Right lobe of liver (tissue), 6 donors: Measurements from ENCODE around the gene ASIC2. TPM values are rescaled to one million over a fixed set of nuclear protein-coding genes. Genes with fewer than 3 reads are reported as not detected.

Source experiments
- ATAC-seq, 4 donors: fragments of 200-7000 bp; cut with Tn5 transposase; one replicate each; pipeline ENCODE4 v1.9.1; 2020; ENCODE audit warnings: mild to moderate bottlenecking in 4 of 4, moderate library complexity in 4 of 4
- DNase-seq, 3 donors: peaks; one replicate each; pipeline ENCODE4 v3.0.0-alpha.2; 2020
- H3K27ac ChIP-seq, 3 donors: fragments of 200-600 bp; one replicate each; pipeline ENCODE4 v1.8.0; 2022
- H3K27me3 ChIP-seq, 2 donors: fragments of 200-600 bp; one replicate each; pipeline ENCODE4 v1.8.0; 2022
- H3K36me3 ChIP-seq, 4 donors: fragments of 200-600 bp; sonication (generic) in 1 of 4; one replicate each; pipeline versions ENCODE4 v1.5.1 to v1.8.0; 2017 to 2022; ENCODE audit warnings: control low read depth in 1 of 4
- H3K4me1 ChIP-seq, 4 donors: fragments of 200-600 bp; sonication (generic) in 1 of 4; one replicate each; pipeline versions ENCODE4 v1.5.1 to v1.8.0; 2017 to 2022; ENCODE audit warnings: control low read depth in 1 of 4
- H3K4me3 ChIP-seq, 3 donors: fragments of 200-600 bp; one replicate each; pipeline ENCODE4 v1.8.0; 2022
- H3K9me3 ChIP-seq, 4 donors: fragments of 200-600 bp; sonication (generic) in 1 of 4; one replicate each; pipeline versions ENCODE4 v1.5.1 to v1.8.0; 2017 to 2022; ENCODE audit warnings: control low read depth in 1 of 4
- POLR2A ChIP-seq: fragments of 450-650 bp; IDR thresholded peaks from one replicate; pipeline ENCODE4 v1.6.1; 2017; ENCODE audit warnings: antibody characterized with exemption, mild to moderate bottlenecking
- WGBS: methylation state at CpG from one replicate; pipeline ENCODE4 v1.1.6; 2018; ENCODE audit warnings: low coverage, low lambda C conversion rate; ENCODE audit not compliant: insufficient coverage; ENCODE audit errors: missing lambda C conversion rate; 5-methylcytosine and 5-hydroxymethylcytosine counted together
- intact Hi-C, 2 donors: fragments of 100-400 bp; cut with DNase I; formaldehyde crosslinking; loops; one replicate each; pipeline versions ENCODE4 v1.11.2 to v1.14.1; 2022
- total RNA-seq, 6 experiments: library from RNA; depleted of rRNA in 2 of 6; stranded (reverse); fragments of >200 nt in 2 of 6; fragmentation: NEBNext Ultra II Directional in 3 of 6; extraction: Animal tissue kit (Norgen Biotek cat#: 25700) in 3 of 6; gene quantifications; one replicate each; pipeline versions ENCODE4 v1.1.0 to v1.2.4, GENCODE V29; 2016 to 2023
- TF ChIP-seq, protein P1 (sequence below), 4 donors: fragments of 200-600 bp in 3 of 4; fragments of 450-650 bp in 1 of 4; IDR thresholded peaks; one replicate each; pipeline versions ENCODE4 v1.5.1 to v1.8.0; 2016 to 2022; ENCODE audit warnings: antibody characterized with exemption in 4 of 4, mild to moderate bottlenecking in 2 of 4
- donor health status: DM: no; HTN: yes; CAD: no.
- donor health status: DM: no; HTN: no; CAD: no.
- donor health status: DM: no; HTN: no; CAD: no.
- donor health status: DM: no; HTN: yes; CAD: no.
- donor health status: DM: no; HTN: yes; CAD: no.

ASIC2 gene
- total RNA-seq, 6 experiments from 2014 or later: 0.11 to 0.31 (median 0.12) TPM; not detected in 3

DNA sequence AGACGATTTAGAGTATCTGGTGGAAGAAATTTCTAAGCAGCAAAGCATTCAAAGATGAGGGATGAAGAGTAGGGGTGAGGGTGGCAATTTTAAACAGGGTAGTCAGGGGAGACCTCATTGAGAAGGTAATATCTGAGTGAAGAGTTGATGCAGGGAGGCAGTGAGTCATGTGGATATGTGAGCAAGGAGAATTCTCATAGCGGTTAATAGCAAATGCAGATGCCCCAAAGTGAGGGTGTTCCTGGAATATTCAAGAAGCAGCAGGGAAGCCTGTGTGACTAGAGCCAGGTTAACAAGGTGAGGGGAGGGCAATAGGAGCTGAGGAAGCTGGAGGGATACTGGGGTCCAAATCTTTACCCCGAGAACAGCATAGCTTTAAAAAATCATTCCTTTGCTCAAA is 187.2 kb downstream of the ASIC2 start:
- Histone ChIP-seq H3K4me1 (no peaks in the 10 kb centered on the region), H3K27ac (no peak overlapping the region), H3K27me3 (no peaks in the 10 kb centered on the region), H3K4me3 (no peak overlapping the region), H3K9me3 (no peaks in the 10 kb centered on the region), H3K36me3 (no peaks in the 10 kb centered on the region)
- ATAC-seq (no peak), DNase-seq (no peak)
- WGBS: 14% methylated on average over 2 of the region's 3 CpGs
- intact Hi-C loops: no loop called here
- no peak for TF ChIP-seq POLR2A
- TF ChIP-seq, protein P1, sequence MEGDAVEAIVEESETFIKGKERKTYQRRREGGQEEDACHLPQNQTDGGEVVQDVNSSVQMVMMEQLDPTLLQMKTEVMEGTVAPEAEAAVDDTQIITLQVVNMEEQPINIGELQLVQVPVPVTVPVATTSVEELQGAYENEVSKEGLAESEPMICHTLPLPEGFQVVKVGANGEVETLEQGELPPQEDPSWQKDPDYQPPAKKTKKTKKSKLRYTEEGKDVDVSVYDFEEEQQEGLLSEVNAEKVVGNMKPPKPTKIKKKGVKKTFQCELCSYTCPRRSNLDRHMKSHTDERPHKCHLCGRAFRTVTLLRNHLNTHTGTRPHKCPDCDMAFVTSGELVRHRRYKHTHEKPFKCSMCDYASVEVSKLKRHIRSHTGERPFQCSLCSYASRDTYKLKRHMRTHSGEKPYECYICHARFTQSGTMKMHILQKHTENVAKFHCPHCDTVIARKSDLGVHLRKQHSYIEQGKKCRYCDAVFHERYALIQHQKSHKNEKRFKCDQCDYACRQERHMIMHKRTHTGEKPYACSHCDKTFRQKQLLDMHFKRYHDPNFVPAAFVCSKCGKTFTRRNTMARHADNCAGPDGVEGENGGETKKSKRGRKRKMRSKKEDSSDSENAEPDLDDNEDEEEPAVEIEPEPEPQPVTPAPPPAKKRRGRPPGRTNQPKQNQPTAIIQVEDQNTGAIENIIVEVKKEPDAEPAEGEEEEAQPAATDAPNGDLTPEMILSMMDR (IDR thresholded peaks at IDR 0.05): no peak

DNA sequence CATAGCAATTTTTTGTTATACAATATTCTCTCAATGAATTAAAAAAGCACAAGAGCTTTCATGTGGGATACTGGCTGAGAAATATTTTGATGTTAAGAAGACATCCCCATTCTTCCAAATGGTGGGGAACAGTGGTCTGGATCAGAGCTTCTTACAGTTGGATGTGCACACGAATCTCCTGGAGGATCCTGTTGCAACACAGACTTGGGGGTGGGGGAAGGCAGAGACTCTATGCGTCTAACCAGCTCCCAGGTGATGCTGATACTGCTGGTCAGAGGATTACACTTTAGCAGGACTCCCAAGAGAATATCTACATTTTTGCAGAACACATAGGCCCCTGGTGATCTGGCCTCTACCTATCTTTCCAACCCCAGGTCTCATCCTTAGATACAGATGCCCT is 193.2 kb downstream of the ASIC2 start:
- 47% methylated on average over 2 of the region's 2 CpGs for WGBS
- no peaks in the 10 kb centered on the region for H3K4me1 ChIP-seq
- no peak for ATAC-seq
- H3K27me3 ChIP-seq: no peaks in the 10 kb centered on the region
- no peak for DNase-seq
- no peak overlapping the region for H3K27ac ChIP-seq
- TF ChIP-seq, protein P1 (IDR thresholded peaks at IDR 0.05): no peak
- no peak for TF ChIP-seq POLR2A
- H3K36me3 ChIP-seq: no peaks in the 10 kb centered on the region
- no peak overlapping the region for H3K4me3 ChIP-seq
- intact Hi-C loops: no loop called here
- H3K9me3 ChIP-seq: no peaks in the 10 kb centered on the region

GRCh38 chr17:33099252-33099651 is 193.8 kb downstream of the ASIC2 start:
- DNase-seq: no peak
- Histone ChIP-seq H3K27me3 (no peaks in the 10 kb centered on the region), H3K27ac (no peak overlapping the region), H3K4me1 (no peaks in the 10 kb centered on the region), H3K4me3 (no peak overlapping the region), H3K9me3 (no peaks in the 10 kb centered on the region), H3K36me3 (no peaks in the 10 kb centered on the region)
- no peak for ATAC-seq
- WGBS: 80% methylated on average over 6 of the region's 6 CpGs
- no peak for TF ChIP-seq POLR2A
- TF ChIP-seq, protein P1 (IDR thresholded peaks at IDR 0.05): no peak
- intact Hi-C loops: no loop called here

DNA sequence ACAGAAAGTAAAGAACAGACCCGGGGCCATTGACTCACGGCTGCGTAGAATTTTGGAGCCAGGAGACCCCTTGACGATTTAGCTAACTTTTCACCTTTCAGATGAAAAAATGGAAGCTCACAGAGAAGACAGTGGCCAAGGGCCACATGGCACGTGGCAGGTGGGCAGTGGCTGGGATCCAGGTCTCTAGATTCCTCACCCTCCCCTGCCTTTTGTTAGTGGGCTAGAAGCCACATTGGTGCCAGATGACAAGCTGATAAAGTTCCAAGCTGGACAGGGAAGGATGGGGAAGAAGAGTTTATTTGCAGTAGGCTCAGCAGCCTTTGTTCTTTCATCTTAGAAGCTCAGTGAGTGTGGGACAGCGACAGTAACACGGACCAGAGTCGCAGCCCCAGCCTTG is 195.7 kb downstream of the ASIC2 start:
- no peaks in the 10 kb centered on the region for H3K4me1 ChIP-seq
- H3K36me3 ChIP-seq: no peaks in the 10 kb centered on the region
- no peak overlapping the region for H3K27ac ChIP-seq
- TF ChIP-seq POLR2A: no peak
- TF ChIP-seq, protein P1 (IDR thresholded peaks at IDR 0.05): no peak
- ATAC-seq (no peak), DNase-seq (no peak)
- no peaks in the 10 kb centered on the region for H3K9me3 ChIP-seq
- no peaks in the 10 kb centered on the region for H3K27me3 ChIP-seq
- intact Hi-C loops: no loop called here
- 51% methylated on average over 6 of the region's 8 CpGs for WGBS
- no peak overlapping the region for H3K4me3 ChIP-seq

DNA sequence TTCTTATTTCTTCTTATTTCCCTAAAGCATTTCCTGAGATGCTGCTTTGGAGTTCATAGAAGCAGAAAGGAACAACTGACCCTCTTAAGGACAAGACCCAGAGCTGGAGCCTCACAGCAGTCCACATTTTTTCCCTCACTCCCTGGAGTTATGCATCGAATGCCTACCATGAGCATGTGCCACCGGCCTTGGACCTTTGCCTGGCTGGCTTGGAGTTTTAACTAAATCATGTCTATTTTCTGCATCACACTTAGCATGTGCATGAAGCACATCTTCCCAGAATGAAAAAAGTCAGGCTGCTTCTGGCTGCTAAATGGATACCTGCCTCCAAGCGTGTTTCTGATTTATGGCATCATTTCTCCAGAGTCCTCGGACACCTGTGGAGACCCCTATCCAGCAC is 196.9 kb downstream of the ASIC2 start:
- Histone ChIP-seq H3K4me3 (no peak overlapping the region), H3K9me3 (no peaks in the 10 kb centered on the region), H3K36me3 (no peaks in the 10 kb centered on the region), H3K4me1 (no peaks in the 10 kb centered on the region), H3K27me3 (no peaks in the 10 kb centered on the region), H3K27ac (no peak overlapping the region)
- ATAC-seq (no peak), DNase-seq (no peak)
- WGBS: 52% methylated on average over 4 of the region's 4 CpGs
- no peak for TF ChIP-seq POLR2A
- TF ChIP-seq, protein P1 (IDR thresholded peaks at IDR 0.05): no peak
- intact Hi-C loops: no loop called here
